Measurements from ENCODE around the gene MINPP1. TPM values are rescaled to one million over a fixed set of nuclear protein-coding genes. Genes with fewer than 3 reads are reported as not detected.

The MINPP1 gene
- total and polyA plus RNA-seq, 2 of the 4 experiments (the other 2 are of a cell fraction) = 11.7 to 14.4 TPM

DNA sequence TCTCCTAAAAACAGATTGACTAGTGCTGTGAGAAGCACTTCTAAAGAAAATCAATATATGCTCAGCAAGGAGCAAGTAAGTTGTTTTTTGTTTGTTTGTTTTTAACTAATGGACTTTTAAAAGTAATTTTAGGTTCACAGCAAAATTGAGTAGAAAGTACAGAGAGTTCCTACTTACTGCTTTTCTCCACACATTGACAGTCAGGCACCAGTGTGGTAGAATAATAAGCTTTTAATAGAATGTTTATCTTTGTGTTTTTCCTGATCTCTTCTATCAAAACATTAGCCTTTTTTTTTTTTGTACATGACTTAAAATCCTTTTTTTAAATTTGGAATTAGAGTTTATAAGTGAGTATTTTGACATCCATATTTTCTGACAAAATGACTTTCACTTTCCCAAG, 28.0 kb downstream of the MINPP1 start:
- Histone ChIP-seq H3K79me1 (ENCODE audit: low read depth in 1 of 2, low read length in 2 of 2) (peaks cover 7 to 10% of the 10 kb centered on the region in 2 experiments), H3K18ac (ENCODE audit: low read depth, low read length) (no peak overlapping the region), H2BK5ac (ENCODE audit: low read depth, low read length, poor library complexity, severe bottlenecking) (peak overlapping the region; percentile 70), H2BK20ac (ENCODE audit: low read depth, low read length) (no peak overlapping the region), H3K9me1 (ENCODE audit: insufficient read depth, low read length) (no peaks in the 10 kb centered on the region), H3K56ac (ENCODE audit: extremely low read depth, insufficient read depth, low read length) (no peak overlapping the region), H2BK15ac (ENCODE audit: low read depth, low read length) (no peak overlapping the region), H3K27ac (ENCODE audit: insufficient read depth, low read length) (no peak overlapping the region), H3K4me2 (ENCODE audit: low read depth, low read length) (peak overlapping the region; percentile 0; the same call in 1 of the 2 replicates), H4K20me1 (ENCODE audit: insufficient read depth, low read length) (no peaks in the 10 kb centered on the region; the same call in 1 of the 2 replicates), H2AK9ac (replicated peaks; ENCODE audit: low read depth, low read length, poor library complexity) (no peak overlapping the region), H2AK5ac (ENCODE audit: low read depth, low read length) (no peak overlapping the region), H3K4me3 (ENCODE audit: insufficient read depth, low read depth, low read length) (no peak overlapping the region), H2BK120ac (ENCODE audit: low read depth, low read length) (no peak overlapping the region), H3K27me3 (ENCODE audit: control insufficient read depth, insufficient read depth, low read length) (no peaks in the 10 kb centered on the region), H3K4me1 (ENCODE audit: control insufficient read depth, insufficient read depth, low read length) (peaks cover 3% of the 10 kb centered on the region; the same call in 1 of the 2 replicates), H3K9ac (ENCODE audit: low read depth, low read length) (no peak overlapping the region), H4K5ac (ENCODE audit: low read depth, low read length) (no peak overlapping the region), H3K14ac (replicated peaks; ENCODE audit: low read depth, low read length) (no peak overlapping the region), H3K4ac (ENCODE audit: low read depth, low read length) (no peak overlapping the region), H3K9me3 (ENCODE audit: control insufficient read depth, insufficient read depth, low read length) (no peaks in the 10 kb centered on the region), H4K8ac (ENCODE audit: low read depth in 2 of 2, low read length in 2 of 2) (no peak overlapping the region), H4K91ac (ENCODE audit: insufficient read depth, low read depth, low read length) (no peak overlapping the region), H3K36me3 (ENCODE audit: control insufficient read depth, insufficient read depth, low read length) (peaks cover 10% of the 10 kb centered on the region), H3K23ac (ENCODE audit: low read depth, low read length) (no peak overlapping the region), H2AFZ (replicated peaks; ENCODE audit: low read length, poor library complexity) (no peak overlapping the region)
- no peak for DNase-seq
- in situ Hi-C loops (cut with MboI; ENCODE audit: low sequenced_read_pairs) (no loop called here), dilution Hi-C loops (cut with HindIII; ENCODE audit: low sequenced_read_pairs, unreplicated experiment) (no loop called here), intact Hi-C loops (cut with micrococcal nuclease) (loop anchor here (1.0 to 5.0 kb wide), 3 partner anchors 128 to 330 kb away; partner anchors contain the start of genes KLLN and PTEN)
- TF ChIP-seq CHD1 (IDR thresholded peaks at IDR 0.05; ENCODE audit: low read depth, low read length) (no peak), RAD21 (IDR thresholded peaks at IDR 0.05; ENCODE audit: low read length) (no peak), RCOR1 (IDR thresholded peaks at IDR 0.05; ENCODE audit: insufficient replicate concordance, low read length) (no peak), MXI1 (IDR thresholded peaks at IDR 0.05; ENCODE audit: borderline replicate concordance, low read depth, low read length) (no peak), BHLHE40 (IDR thresholded peaks at IDR 0.05; ENCODE audit: low read depth, low read length) (no peak), SMC3 (IDR thresholded peaks at IDR 0.05; ENCODE audit: low read depth, low read length) (no peak)
- TF ChIP-seq, protein P1, sequence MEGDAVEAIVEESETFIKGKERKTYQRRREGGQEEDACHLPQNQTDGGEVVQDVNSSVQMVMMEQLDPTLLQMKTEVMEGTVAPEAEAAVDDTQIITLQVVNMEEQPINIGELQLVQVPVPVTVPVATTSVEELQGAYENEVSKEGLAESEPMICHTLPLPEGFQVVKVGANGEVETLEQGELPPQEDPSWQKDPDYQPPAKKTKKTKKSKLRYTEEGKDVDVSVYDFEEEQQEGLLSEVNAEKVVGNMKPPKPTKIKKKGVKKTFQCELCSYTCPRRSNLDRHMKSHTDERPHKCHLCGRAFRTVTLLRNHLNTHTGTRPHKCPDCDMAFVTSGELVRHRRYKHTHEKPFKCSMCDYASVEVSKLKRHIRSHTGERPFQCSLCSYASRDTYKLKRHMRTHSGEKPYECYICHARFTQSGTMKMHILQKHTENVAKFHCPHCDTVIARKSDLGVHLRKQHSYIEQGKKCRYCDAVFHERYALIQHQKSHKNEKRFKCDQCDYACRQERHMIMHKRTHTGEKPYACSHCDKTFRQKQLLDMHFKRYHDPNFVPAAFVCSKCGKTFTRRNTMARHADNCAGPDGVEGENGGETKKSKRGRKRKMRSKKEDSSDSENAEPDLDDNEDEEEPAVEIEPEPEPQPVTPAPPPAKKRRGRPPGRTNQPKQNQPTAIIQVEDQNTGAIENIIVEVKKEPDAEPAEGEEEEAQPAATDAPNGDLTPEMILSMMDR (conservative IDR thresholded peaks at IDR 0.05; ENCODE audit: low read depth, low read length) = no peak
- TF ChIP-seq, protein P2, sequence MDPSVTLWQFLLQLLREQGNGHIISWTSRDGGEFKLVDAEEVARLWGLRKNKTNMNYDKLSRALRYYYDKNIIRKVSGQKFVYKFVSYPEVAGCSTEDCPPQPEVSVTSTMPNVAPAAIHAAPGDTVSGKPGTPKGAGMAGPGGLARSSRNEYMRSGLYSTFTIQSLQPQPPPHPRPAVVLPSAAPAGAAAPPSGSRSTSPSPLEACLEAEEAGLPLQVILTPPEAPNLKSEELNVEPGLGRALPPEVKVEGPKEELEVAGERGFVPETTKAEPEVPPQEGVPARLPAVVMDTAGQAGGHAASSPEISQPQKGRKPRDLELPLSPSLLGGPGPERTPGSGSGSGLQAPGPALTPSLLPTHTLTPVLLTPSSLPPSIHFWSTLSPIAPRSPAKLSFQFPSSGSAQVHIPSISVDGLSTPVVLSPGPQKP (IDR thresholded peaks at IDR 0.05; ENCODE audit: borderline replicate concordance, low read depth, low read length) = no peak
- TF ChIP-seq, protein P3, sequence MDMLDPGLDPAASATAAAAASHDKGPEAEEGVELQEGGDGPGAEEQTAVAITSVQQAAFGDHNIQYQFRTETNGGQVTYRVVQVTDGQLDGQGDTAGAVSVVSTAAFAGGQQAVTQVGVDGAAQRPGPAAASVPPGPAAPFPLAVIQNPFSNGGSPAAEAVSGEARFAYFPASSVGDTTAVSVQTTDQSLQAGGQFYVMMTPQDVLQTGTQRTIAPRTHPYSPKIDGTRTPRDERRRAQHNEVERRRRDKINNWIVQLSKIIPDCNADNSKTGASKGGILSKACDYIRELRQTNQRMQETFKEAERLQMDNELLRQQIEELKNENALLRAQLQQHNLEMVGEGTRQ (IDR thresholded peaks at IDR 0.05; ENCODE audit: low read depth, low read length) = no peak
- ChIA-PET POLR2A (ENCODE audit: unreplicated experiment) (interaction anchor here (0.6 kb wide), 1 partner anchor 140 kb away, joined by 4 read pairs; no protein-coding TSS in a partner anchor), CTCF (interaction anchor here (1.3 kb wide), 1 partner anchor 201 kb away, joined by 5 read pairs; no protein-coding TSS in a partner anchor)
- no peak; the same call in 1 of the 2 replicates for ATAC-seq (ENCODE audit: low read depth)
- no TSS peak for BruUV-seq (replicated peaks)
